NCI-H510A treated with DMSO at 0.1 percent for 48 hours (cell line): ENCODE measurements around the gene IL17A.
A peak's percentile ranks its signal among the peaks of the same experiment; 100 is the strongest.

Experiments used
- DNase-seq: peaks from one replicate; lab custom pipeline; 2025; lab: John Stamatoyannopoulos, UW

IL17A gene

GRCh38 chr6:52186075-52186474 lies at the start of gene IL17A:
TSS of gene IL17A (plus strand) at chr6:52186375. CDS start at chr6:52186432, 57 bp downstream.
- DNase-seq, result no peak

GRCh38 chr6:52136934-52137467 lies 49.2 kb upstream of the IL17A start:
- DNase-seq, result no peak

GRCh38 chr6:52138284-52138683 lies 47.9 kb upstream of the IL17A start:
- DNase-seq, result no peak

GRCh38 chr6:52139985-52140680 lies 46.0 kb upstream of the IL17A start:
- no peak for DNase-seq

- no peak for DNase-seq
Observed at GRCh38 chr6:52141596-52141995, 44.6 kb upstream of the IL17A start.

- DNase-seq, result no peak
Observed at GRCh38 chr6:52142556-52142955, 43.6 kb upstream of the IL17A start.

GRCh38 chr6:52143551-52143950 lies 42.6 kb upstream of the IL17A start:
- no peak for DNase-seq

- DNase-seq, result no peak
Observed at GRCh38 chr6:52144196-52145076, 41.7 kb upstream of the IL17A start.

GRCh38 chr6:52146851-52147445 lies 39.2 kb upstream of the IL17A start:
- DNase-seq, result no peak

GRCh38 chr6:52149076-52149475 lies 37.1 kb upstream of the IL17A start:
- no peak for DNase-seq

- no peak for DNase-seq
Observed at GRCh38 chr6:52149949-52150348, 36.2 kb upstream of the IL17A start.

GRCh38 chr6:52152070-52152423 lies 34.1 kb upstream of the IL17A start:
- DNase-seq, result no peak

- no peak for DNase-seq
Observed at GRCh38 chr6:52152711-52153160, 33.4 kb upstream of the IL17A start.

- DNase-seq, result no peak
Observed at GRCh38 chr6:52154381-52154780, 31.8 kb upstream of the IL17A start.

- DNase-seq, result peak; percentile 39
Observed at GRCh38 chr6:52155791-52156576, 30.2 kb upstream of the IL17A start.

- DNase-seq, result no peak
Observed at GRCh38 chr6:52157301-52157941, 28.8 kb upstream of the IL17A start.

GRCh38 chr6:52160472-52161104 lies 25.6 kb upstream of the IL17A start:
- DNase-seq, result no peak

- no peak for DNase-seq
Observed at GRCh38 chr6:52161689-52162438, 24.3 kb upstream of the IL17A start.

- peak; percentile 83 for DNase-seq
Observed at GRCh38 chr6:52162940-52163908, 23.0 kb upstream of the IL17A start.
